ENCODE results near the gene PCDHGA12. TPM values are rescaled to one million over a fixed set of nuclear protein-coding genes. Genes with fewer than 3 reads are reported as not detected.

PCDHGA12 gene
- total and polyA plus RNA-seq, 3 experiments from 2014 or later = 0.09 TPM; not detected in 2

- Mint-ChIP-seq H3K4me3 (no peak overlapping the region), H3K27ac (no peak overlapping the region), H3K9me3 (peaks cover 0 to 4% (median 0%) of the 10 kb centered on the region in 5 donors), H3K4me1 (peaks cover 21 to 30% (median 22%) of the 10 kb centered on the region in 3 donors), H3K27me3 (peaks cover 42 to 83% of the 10 kb centered on the region in 2 donors), H3K36me3 (no peaks in the 10 kb centered on the region)
- peaks cover 25% of the 10 kb centered on the region for H3K27me3 ChIP-seq (ENCODE audit: insufficient read depth, low read length, poor library complexity, severe bottlenecking)
- CTCF ChIA-PET = no interaction called here
- no peaks in the 10 kb centered on the region for H3K9me3 ChIP-seq (ENCODE audit: low read length)
- no peak overlapping the region for H3K4me3 ChIP-seq (ENCODE audit: low read length)
- DNase-seq = no peak
- H3K4me1 ChIP-seq (ENCODE audit: insufficient read depth, low read length) = peaks cover 11% of the 10 kb centered on the region
- POLR2A ChIA-PET = no interaction called here
- no peak overlapping the region for H3K27ac ChIP-seq (ENCODE audit: low read depth, low read length)
- no peaks in the 10 kb centered on the region for H3K36me3 ChIP-seq (ENCODE audit: insufficient read depth, low read length)
Measured at GRCh38 chr5:141478321-141478945, 48.1 kb downstream of the PCDHGA12 start.

- Mint-ChIP-seq H3K36me3 (no peaks in the 10 kb centered on the region), H3K27ac (no peak overlapping the region), H3K9me3 (peaks cover 0 to 4% (median 0%) of the 10 kb centered on the region in 5 donors), H3K4me3 (no peak overlapping the region), H3K4me1 (peaks cover 25 to 38% (median 29%) of the 10 kb centered on the region in 3 donors), H3K27me3 (peaks cover 56 to 92% of the 10 kb centered on the region in 2 donors)
- ChIA-PET CTCF (interaction anchor here (0.7 kb wide), 1 partner anchor 78 kb away, joined by 3 read pairs; no protein-coding TSS in a partner anchor), POLR2A (no interaction called here)
- H3K27me3 ChIP-seq (ENCODE audit: insufficient read depth, low read length, poor library complexity, severe bottlenecking) = peaks cover 36% of the 10 kb centered on the region
- no peaks in the 10 kb centered on the region for H3K9me3 ChIP-seq (ENCODE audit: low read length)
- no peak overlapping the region for H3K4me3 ChIP-seq (ENCODE audit: low read length)
- no peak overlapping the region for H3K27ac ChIP-seq (ENCODE audit: low read depth, low read length)
- no peak for DNase-seq
- H3K36me3 ChIP-seq (ENCODE audit: insufficient read depth, low read length) = no peaks in the 10 kb centered on the region
- peaks cover 11% of the 10 kb centered on the region for H3K4me1 ChIP-seq (ENCODE audit: insufficient read depth, low read length)
Measured at GRCh38 chr5:141479776-141480175, 49.5 kb downstream of the PCDHGA12 start.

Other genes starting within 250 kb of the PCDHGA12 start
Only the 30 nearest of the 35 such genes appear.
- gene PCDHB13, start 216.6 kb upstream of the PCDHGA12 start, total RNA-seq = under 1 TPM in 1 of 2 experiments, not detected in 1; 0.04 TPM
- not detected for gene PCDHB13, start 216.6 kb upstream of the PCDHGA12 start, polyA plus RNA-seq
- under 1 TPM in 1 of 2 experiments, not detected in 1; 0.09 TPM for gene PCDHB14, start 207.2 kb upstream of the PCDHGA12 start, total RNA-seq
- gene PCDHB14, start 207.2 kb upstream of the PCDHGA12 start, polyA plus RNA-seq = not detected
- not detected for gene PCDHB15, start 185.1 kb upstream of the PCDHGA12 start, total RNA-seq
- gene PCDHB15, start 185.1 kb upstream of the PCDHGA12 start, polyA plus RNA-seq = not detected
- under 1 TPM; 0.31 to 0.35 TPM for gene SLC25A2, start 126.5 kb upstream of the PCDHGA12 start, total RNA-seq
- not detected for gene SLC25A2, start 126.5 kb upstream of the PCDHGA12 start, polyA plus RNA-seq
- gene TAF7, start 109.7 kb upstream of the PCDHGA12 start, total RNA-seq = 10 to 100 TPM; 70.9 to 72.2 TPM
- gene TAF7, start 109.7 kb upstream of the PCDHGA12 start, polyA plus RNA-seq = 196 TPM
- under 1 TPM; 0.07 to 0.09 TPM for gene PCDHGA1, start 100.0 kb upstream of the PCDHGA12 start, total RNA-seq
- not detected for gene PCDHGA1, start 100.0 kb upstream of the PCDHGA12 start, polyA plus RNA-seq
- under 1 TPM in 1 of 2 experiments, not detected in 1; 0.07 TPM for gene PCDHGA2, start 91.7 kb upstream of the PCDHGA12 start, total RNA-seq
- not detected for gene PCDHGA2, start 91.7 kb upstream of the PCDHGA12 start, polyA plus RNA-seq
- gene PCDHGA3, start 86.7 kb upstream of the PCDHGA12 start, total RNA-seq = not detected
- not detected for gene PCDHGA3, start 86.7 kb upstream of the PCDHGA12 start, polyA plus RNA-seq
- not detected for gene PCDHGB1, start 80.4 kb upstream of the PCDHGA12 start, total RNA-seq
- gene PCDHGB1, start 80.4 kb upstream of the PCDHGA12 start, polyA plus RNA-seq = not detected
- gene PCDHGA4, start 75.5 kb upstream of the PCDHGA12 start, total RNA-seq = under 1 TPM; 0.09 to 0.16 TPM
- gene PCDHGA4, start 75.5 kb upstream of the PCDHGA12 start, polyA plus RNA-seq = not detected
- gene PCDHGB2, start 70.5 kb upstream of the PCDHGA12 start, total RNA-seq = under 1 TPM; 0.33 to 0.40 TPM
- gene PCDHGB2, start 70.5 kb upstream of the PCDHGA12 start, polyA plus RNA-seq = 0.09 TPM
- under 1 TPM; 0.09 to 0.11 TPM for gene PCDHGA5, start 66.3 kb upstream of the PCDHGA12 start, total RNA-seq
- gene PCDHGA5, start 66.3 kb upstream of the PCDHGA12 start, polyA plus RNA-seq = not detected
- under 1 TPM; 0.18 to 0.28 TPM for gene PCDHGB3, start 60.3 kb upstream of the PCDHGA12 start, total RNA-seq
- gene PCDHGB3, start 60.3 kb upstream of the PCDHGA12 start, polyA plus RNA-seq = not detected
- under 1 TPM; 0.15 to 0.22 TPM for gene PCDHGA6, start 56.6 kb upstream of the PCDHGA12 start, total RNA-seq
- gene PCDHGA6, start 56.6 kb upstream of the PCDHGA12 start, polyA plus RNA-seq = 0.06 TPM
- gene PCDHGA7, start 47.8 kb upstream of the PCDHGA12 start, total RNA-seq = under 1 TPM in 1 of 2 experiments, not detected in 1; 0.09 TPM
- gene PCDHGA7, start 47.8 kb upstream of the PCDHGA12 start, polyA plus RNA-seq = not detected
- under 1 TPM in 1 of 2 experiments, not detected in 1; 0.13 TPM for gene PCDHGB4, start 42.8 kb upstream of the PCDHGA12 start, total RNA-seq
- gene PCDHGB4, start 42.8 kb upstream of the PCDHGA12 start, polyA plus RNA-seq = 0.08 TPM
- under 1 TPM in 1 of 2 experiments, not detected in 1; 0.04 TPM for gene PCDHGA8, start 37.9 kb upstream of the PCDHGA12 start, total RNA-seq
- gene PCDHGA8, start 37.9 kb upstream of the PCDHGA12 start, polyA plus RNA-seq = not detected
- under 1 TPM; 0.22 to 0.27 TPM for gene PCDHGB5, start 32.6 kb upstream of the PCDHGA12 start, total RNA-seq
- 0.14 TPM for gene PCDHGB5, start 32.6 kb upstream of the PCDHGA12 start, polyA plus RNA-seq
- under 1 TPM in 1 of 2 experiments, not detected in 1; 0.09 TPM for gene PCDHGA9, start 27.7 kb upstream of the PCDHGA12 start, total RNA-seq
- gene PCDHGA9, start 27.7 kb upstream of the PCDHGA12 start, polyA plus RNA-seq = not detected
- gene PCDHGB6, start 22.5 kb upstream of the PCDHGA12 start, total RNA-seq = under 1 TPM; 0.11 to 0.13 TPM
- 0.25 TPM for gene PCDHGB6, start 22.5 kb upstream of the PCDHGA12 start, polyA plus RNA-seq
- under 1 TPM; 0.16 to 0.20 TPM for gene PCDHGA10, start 17.5 kb upstream of the PCDHGA12 start, total RNA-seq
- 0.07 TPM for gene PCDHGA10, start 17.5 kb upstream of the PCDHGA12 start, polyA plus RNA-seq
- gene PCDHGB7, start 12.8 kb upstream of the PCDHGA12 start, total RNA-seq = under 1 TPM in 1 of 2 experiments, not detected in 1; 0.11 TPM
- gene PCDHGB7, start 12.8 kb upstream of the PCDHGA12 start, polyA plus RNA-seq = not detected
- gene PCDHGA11, start 9.5 kb upstream of the PCDHGA12 start, total RNA-seq = under 1 TPM in 1 of 2 experiments, not detected in 1; 0.13 TPM
- gene PCDHGA11, start 9.5 kb upstream of the PCDHGA12 start, polyA plus RNA-seq = 0.09 TPM
- under 1 TPM; 0.11 to 0.15 TPM for gene PCDHGC3, start 45.5 kb downstream of the PCDHGA12 start, total RNA-seq
- gene PCDHGC3, start 45.5 kb downstream of the PCDHGA12 start, polyA plus RNA-seq = not detected
- gene PCDHGC4, start 54.5 kb downstream of the PCDHGA12 start, total RNA-seq = not detected
- not detected for gene PCDHGC4, start 54.5 kb downstream of the PCDHGA12 start, polyA plus RNA-seq
- gene PCDHGC5, start 58.6 kb downstream of the PCDHGA12 start, total RNA-seq = not detected
- not detected for gene PCDHGC5, start 58.6 kb downstream of the PCDHGA12 start, polyA plus RNA-seq
- gene DIAPH1, start 188.5 kb downstream of the PCDHGA12 start, total RNA-seq = 100 to 1,000 TPM; 212 to 217 TPM
- gene DIAPH1, start 188.5 kb downstream of the PCDHGA12 start, polyA plus RNA-seq = 151 TPM
- 10 to 100 TPM; 74.8 to 78.6 TPM for gene HDAC3, start 206.3 kb downstream of the PCDHGA12 start, total RNA-seq
- 92.8 TPM for gene HDAC3, start 206.3 kb downstream of the PCDHGA12 start, polyA plus RNA-seq
- 10 to 100 TPM; 24.8 to 26.2 TPM for gene RELL2, start 206.5 kb downstream of the PCDHGA12 start, total RNA-seq
- 3.7 TPM for gene RELL2, start 206.5 kb downstream of the PCDHGA12 start, polyA plus RNA-seq
- gene FCHSD1, start 220.9 kb downstream of the PCDHGA12 start, total RNA-seq = 10 to 100 TPM; 31.1 to 33.7 TPM
- 14.6 TPM for gene FCHSD1, start 220.9 kb downstream of the PCDHGA12 start, polyA plus RNA-seq

Measured in CD8-positive, alpha-beta memory T cell (primary cell).